Fibroblast of pulmonary artery (primary cell): ENCODE measurements around the gene HOXB3.

Source experiments
- DNase-seq: peaks from one replicate; pipeline ENCODE4 v3.0.0-alpha.2; 2010; ENCODE audit warnings: low read depth
- H3K4me3 ChIP-seq: replicated peaks from 2 replicates; pipeline ENCODE4 v1.5.1; 2011; ENCODE audit warnings: low read depth, mild to moderate bottlenecking, control low read depth, low read length, moderate library complexity
- TF ChIP-seq, protein P1 (sequence below): IDR thresholded peaks from 2 replicates; pipeline ENCODE4 v1.5.1; 2011; ENCODE audit warnings: mild to moderate bottlenecking, control low read depth, low read length, inconsistent platforms; ENCODE audit errors: missing control alignments

Gene HOXB3

DNA sequence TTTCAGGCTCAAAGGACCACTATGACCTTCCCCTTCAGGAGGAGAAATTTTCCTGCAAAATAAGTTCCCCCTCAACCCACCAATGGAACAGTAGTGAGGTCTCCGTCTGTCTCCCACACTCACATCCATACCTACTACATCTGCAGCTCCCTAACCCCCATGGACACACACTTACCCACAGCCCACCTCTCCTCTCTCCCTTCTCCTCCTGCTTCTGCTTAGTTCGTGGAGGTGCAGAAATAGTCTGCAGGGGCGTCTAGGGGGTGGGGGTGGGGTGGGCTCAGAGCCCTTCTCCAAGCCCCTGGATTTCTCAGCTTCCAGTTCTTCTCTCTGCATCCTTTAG is 20.8 kb downstream of the HOXB3 start:
- TF ChIP-seq, protein P1, sequence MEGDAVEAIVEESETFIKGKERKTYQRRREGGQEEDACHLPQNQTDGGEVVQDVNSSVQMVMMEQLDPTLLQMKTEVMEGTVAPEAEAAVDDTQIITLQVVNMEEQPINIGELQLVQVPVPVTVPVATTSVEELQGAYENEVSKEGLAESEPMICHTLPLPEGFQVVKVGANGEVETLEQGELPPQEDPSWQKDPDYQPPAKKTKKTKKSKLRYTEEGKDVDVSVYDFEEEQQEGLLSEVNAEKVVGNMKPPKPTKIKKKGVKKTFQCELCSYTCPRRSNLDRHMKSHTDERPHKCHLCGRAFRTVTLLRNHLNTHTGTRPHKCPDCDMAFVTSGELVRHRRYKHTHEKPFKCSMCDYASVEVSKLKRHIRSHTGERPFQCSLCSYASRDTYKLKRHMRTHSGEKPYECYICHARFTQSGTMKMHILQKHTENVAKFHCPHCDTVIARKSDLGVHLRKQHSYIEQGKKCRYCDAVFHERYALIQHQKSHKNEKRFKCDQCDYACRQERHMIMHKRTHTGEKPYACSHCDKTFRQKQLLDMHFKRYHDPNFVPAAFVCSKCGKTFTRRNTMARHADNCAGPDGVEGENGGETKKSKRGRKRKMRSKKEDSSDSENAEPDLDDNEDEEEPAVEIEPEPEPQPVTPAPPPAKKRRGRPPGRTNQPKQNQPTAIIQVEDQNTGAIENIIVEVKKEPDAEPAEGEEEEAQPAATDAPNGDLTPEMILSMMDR, result no peak
- no peak overlapping the region for H3K4me3 ChIP-seq
- DNase-seq, result no peak

DNA sequence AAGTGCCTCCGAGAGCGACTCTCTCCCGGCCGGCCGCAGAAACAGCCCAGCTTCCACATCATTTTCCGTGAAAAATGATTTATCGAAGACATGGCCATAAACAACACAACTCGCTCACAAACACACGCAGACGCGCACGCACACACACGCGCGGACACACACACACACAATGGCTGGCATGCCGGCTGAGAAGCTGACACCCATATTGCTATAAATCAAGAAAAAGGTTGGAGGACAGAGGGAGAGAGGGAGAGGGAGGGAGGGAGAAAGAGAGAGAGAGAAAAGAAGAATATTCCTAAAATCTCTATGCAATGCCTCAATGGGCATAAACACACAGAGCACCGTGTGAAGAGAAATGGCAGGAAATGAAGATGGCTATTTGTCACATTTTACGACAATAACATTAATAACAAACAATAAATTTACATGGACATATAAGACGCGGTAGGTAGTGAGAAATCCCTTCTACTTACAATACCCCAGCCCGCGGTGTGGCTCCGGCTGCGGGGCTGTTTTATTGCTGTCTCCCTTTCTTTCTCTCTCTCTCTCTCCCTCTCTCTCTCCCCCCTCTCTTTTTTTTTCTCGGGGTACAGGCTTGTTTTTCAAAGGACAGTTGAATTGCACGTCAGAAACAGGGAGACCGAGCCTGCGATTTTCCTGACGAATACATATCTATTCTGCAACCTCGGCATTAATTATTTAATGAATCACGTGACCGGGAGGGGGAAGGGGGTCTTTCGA is 21.4 kb downstream of the HOXB3 start:
- no peak for DNase-seq
- peak overlapping the region; percentile 17 for H3K4me3 ChIP-seq
- TF ChIP-seq, protein P1, result no peak

DNA sequence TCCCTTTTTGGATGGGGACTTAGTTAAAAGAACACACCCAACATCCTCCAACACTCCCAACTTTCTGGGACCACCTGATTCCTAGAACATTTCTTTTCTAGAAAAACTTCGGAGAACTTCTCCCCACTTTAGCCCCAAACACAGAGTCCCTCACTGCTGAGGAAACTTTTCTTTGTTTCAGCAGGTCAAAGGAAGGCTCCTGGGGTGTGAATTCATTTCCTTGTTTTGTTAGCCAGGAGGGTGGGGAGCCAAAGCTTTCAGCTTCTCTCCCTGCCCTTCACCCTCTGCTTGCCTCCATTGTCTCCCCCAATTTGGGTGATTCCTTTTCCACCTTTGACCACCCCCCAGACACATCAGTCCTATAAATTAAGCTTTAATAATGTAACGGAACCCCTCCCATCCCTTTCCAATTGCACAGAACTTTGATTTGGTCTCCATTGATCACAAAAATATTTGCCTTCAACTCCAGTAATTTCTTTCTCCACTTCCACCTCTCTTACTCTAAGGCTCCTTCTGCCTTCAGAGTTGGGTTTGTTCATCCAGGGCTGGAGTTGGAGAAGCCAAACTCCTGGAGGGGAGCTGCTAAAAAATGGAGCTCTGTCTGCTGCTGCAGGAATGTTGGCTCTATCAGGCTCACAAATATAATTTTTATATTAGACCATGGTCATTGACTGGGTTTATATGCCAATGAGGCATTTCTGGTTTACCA is 22.2 kb downstream of the HOXB3 start:
- TF ChIP-seq, protein P1, result no peak
- H3K4me3 ChIP-seq, result no peak overlapping the region
- DNase-seq, result no peak

DNA sequence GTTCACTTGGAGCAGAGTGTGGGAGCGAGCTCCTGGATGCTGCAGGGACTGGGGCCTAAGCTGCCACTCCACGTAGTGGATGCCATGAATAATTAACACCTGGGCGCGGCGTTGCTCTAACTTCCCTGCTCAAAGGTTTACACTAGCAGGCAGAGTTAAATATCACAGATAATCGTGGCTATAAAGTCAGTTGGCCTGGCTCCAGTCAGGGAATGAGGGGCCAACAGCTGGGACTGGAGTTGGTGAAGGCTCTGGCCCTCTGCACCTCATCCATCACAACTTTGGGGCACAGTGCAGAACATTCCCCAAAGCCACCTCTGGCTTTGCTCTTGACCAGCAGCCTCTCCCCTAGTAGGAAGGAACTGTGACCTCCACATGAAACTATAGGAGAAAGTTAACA is 22.8 kb downstream of the HOXB3 start:
- TF ChIP-seq, protein P1, result no peak
- H3K4me3 ChIP-seq, result no peak overlapping the region
- DNase-seq, result no peak

DNA sequence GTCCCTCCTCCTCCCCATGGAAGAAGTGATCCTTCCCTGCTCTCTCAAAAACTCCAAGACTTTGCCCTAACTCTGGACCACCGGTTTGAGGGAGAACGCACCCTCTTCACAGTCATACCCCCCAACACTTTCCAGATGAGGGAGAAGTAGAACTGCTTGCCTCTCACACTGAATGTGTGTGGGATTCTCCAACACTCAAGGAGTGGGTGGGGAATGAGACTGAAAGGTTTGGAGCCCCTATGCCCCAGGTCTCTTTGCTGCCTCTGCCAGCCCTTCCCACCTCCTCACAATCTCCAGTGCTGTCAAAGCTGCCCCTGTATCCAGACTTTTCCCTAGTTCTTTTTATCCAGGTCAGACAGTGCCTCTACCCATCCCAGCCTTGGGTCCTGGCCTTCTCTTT is 23.3 kb downstream of the HOXB3 start:
- no peak for DNase-seq
- H3K4me3 ChIP-seq, result no peak overlapping the region
- TF ChIP-seq, protein P1, result no peak

DNA sequence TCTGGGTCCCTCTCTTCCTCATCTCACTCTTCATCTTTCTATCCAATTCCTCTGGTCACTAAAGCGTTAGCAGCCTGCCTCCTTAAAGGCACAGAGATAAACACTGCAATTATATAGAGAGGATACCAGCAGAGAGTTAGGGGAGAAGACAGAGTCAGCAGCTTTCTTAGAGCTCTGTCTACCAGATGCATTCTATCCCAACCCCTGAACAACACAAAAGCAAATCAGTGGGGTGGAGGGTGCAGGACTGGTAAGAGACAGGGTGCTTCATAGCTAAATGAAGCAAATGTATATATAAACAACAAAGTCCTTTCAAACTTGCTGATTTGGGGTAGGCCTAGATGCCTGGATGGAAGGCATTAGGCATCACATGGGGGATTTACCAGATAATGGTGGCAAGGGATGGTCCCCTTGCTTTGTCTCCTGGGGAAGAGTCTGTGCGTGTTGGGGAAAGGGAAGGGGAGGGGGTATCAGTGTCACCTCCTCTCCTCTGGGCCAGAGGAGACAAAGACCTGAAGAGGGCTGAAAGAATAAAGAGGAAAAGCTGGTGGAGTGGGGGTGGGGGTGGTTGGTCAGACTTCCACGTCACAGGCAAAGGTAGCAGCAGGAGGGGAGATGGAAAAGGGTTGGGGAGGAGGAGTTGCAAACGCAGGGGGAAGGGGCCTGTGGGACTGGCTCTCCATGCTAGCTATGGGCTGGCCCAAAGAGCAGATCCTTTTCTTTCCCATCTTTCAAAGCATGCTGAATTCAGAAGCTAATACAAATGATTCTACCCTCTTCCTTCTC is 23.9 kb downstream of the HOXB3 start:
- DNase-seq, result no peak
- TF ChIP-seq, protein P1, result no peak
- no peak overlapping the region for H3K4me3 ChIP-seq
